Medulla oblongata (tissue), 1 donor: ENCODE results near the gene TMEM82.

ENCODE experiments used
- DNase-seq: peaks from one replicate; pipeline ENCODE4 v3.0.0-alpha.2; 2015; ENCODE audit errors: extremely low spot score

TMEM82 gene

GRCh38 chr1:15736038-15736891, 6.0 kb upstream of the TMEM82 start, which contains the start of gene SLC25A34:
Gene SLC25A34 (plus strand): TSS chr1:15736258. CDS start chr1:15736486, 228 bp downstream.
- DNase-seq, result no peak

GRCh38 chr1:15736892-15737261, 5.4 kb upstream of the TMEM82 start:
- no peak for DNase-seq

- DNase-seq, result no peak
Observed at GRCh38 chr1:15737324-15738319, 4.7 kb upstream of the TMEM82 start.

GRCh38 chr1:15738416-15739113, 3.7 kb upstream of the TMEM82 start:
- no peak for DNase-seq

- no peak for DNase-seq
Observed at GRCh38 chr1:15739259-15739658, 3.0 kb upstream of the TMEM82 start.

- no peak for DNase-seq
Observed at GRCh38 chr1:15739745-15740144, 2.6 kb upstream of the TMEM82 start.

- peak; percentile 70 for DNase-seq
Observed at GRCh38 chr1:15740924-15741850, 1.1 kb upstream of the TMEM82 start.

- no peak for DNase-seq
Observed at GRCh38 chr1:15744122-15744679, 1.9 kb downstream of the TMEM82 start.

GRCh38 chr1:15747378-15747777, 5.1 kb downstream of the TMEM82 start:
- no peak for DNase-seq

GRCh38 chr1:15748264-15748663, 6.0 kb downstream of the TMEM82 start:
- DNase-seq, result no peak

- DNase-seq, result no peak
Observed at GRCh38 chr1:15748690-15749398, 6.5 kb downstream of the TMEM82 start.

GRCh38 chr1:15749399-15750291, 7.3 kb downstream of the TMEM82 start:
- DNase-seq, result no peak

- DNase-seq, result no peak
Observed at GRCh38 chr1:15750924-15751323, 8.6 kb downstream of the TMEM82 start.

- no peak for DNase-seq
Observed at GRCh38 chr1:15751717-15752116, 9.4 kb downstream of the TMEM82 start.

GRCh38 chr1:15753776-15754175, 11.5 kb downstream of the TMEM82 start:
- DNase-seq, result no peak

GRCh38 chr1:15755021-15755645, 12.8 kb downstream of the TMEM82 start:
- no peak for DNase-seq

GRCh38 chr1:15755646-15756040, 13.3 kb downstream of the TMEM82 start:
- no peak for DNase-seq
